Keratinocyte (primary cell): ENCODE results near the gene IGFBP7. TPM values are rescaled to one million over a fixed set of nuclear protein-coding genes. Genes with fewer than 3 reads are reported as not detected.

Experiments used
- DNase-seq: peaks from one replicate; pipeline ENCODE4 v3.0.0-alpha.2; 2011; ENCODE audit warnings: low read depth, missing footprints, low spot score
- FAIRE-seq: peaks from 2 replicates; lab custom pipeline; 2011; peaks lifted over from hg19 to GRCh38; lab: Jason Lieb, UNC
- H2AFZ ChIP-seq: 2 replicates; pipeline ENCODE4 v1.6.0; 2012; ENCODE audit warnings: low read length, control low read depth, inconsistent platforms; ENCODE audit not compliant: control insufficient read depth
- H3K27ac ChIP-seq: 2 replicates; pipeline ENCODE4 v1.5.1; 2011; ENCODE audit warnings: low read length; ENCODE audit not compliant: control insufficient read depth, insufficient read depth
- H3K27me3 ChIP-seq: 3 replicates; pipeline ENCODE4 v1.6.0; 2011; ENCODE audit warnings: low read length; ENCODE audit not compliant: control insufficient read depth, insufficient read depth; ENCODE audit errors: extremely low read depth
- H3K36me3 ChIP-seq, 2 experiments: 2 replicates in 1 of 2; 3 replicates in 1 of 2; pipeline ENCODE4 v1.5.1; 2011; ENCODE audit warnings: low read length in 2 of 2, mild to moderate bottlenecking in 1 of 2; ENCODE audit not compliant: control insufficient read depth in 2 of 2, insufficient read depth in 2 of 2; ENCODE audit errors: extremely low read depth in 1 of 2
- H3K4me1 ChIP-seq: 3 replicates; pipeline ENCODE4 v1.5.1; 2011; ENCODE audit warnings: low read length; ENCODE audit not compliant: control insufficient read depth, insufficient read depth; ENCODE audit errors: extremely low read depth
- H3K4me2 ChIP-seq: 3 replicates; pipeline ENCODE4 v1.6.0; 2011; ENCODE audit warnings: low read depth, low read length; ENCODE audit not compliant: control insufficient read depth, insufficient read depth; ENCODE audit errors: extremely low read depth
- H3K4me3 ChIP-seq, 3 experiments: fragments of 200-600 bp in 1 of 3; sonication (generic) in 1 of 3; 2 replicates in 2 of 3; 3 replicates in 1 of 3; pipeline ENCODE4 v1.5.1; 2011 to 2016; ENCODE audit warnings: low read length in 3 of 3, mild to moderate bottlenecking in 3 of 3, control low read depth in 2 of 3, inconsistent platforms in 1 of 3, low read depth in 1 of 3, mixed read lengths in 1 of 3, mixed run types in 1 of 3, moderate library complexity in 1 of 3; ENCODE audit not compliant: control insufficient read depth in 2 of 3, insufficient read depth in 2 of 3; ENCODE audit errors: extremely low read depth in 1 of 3
- H3K79me2 ChIP-seq: 2 replicates; pipeline ENCODE4 v1.6.0; 2012; ENCODE audit warnings: low read length; ENCODE audit not compliant: control insufficient read depth, insufficient read depth
- H3K9ac ChIP-seq: 3 replicates; pipeline ENCODE4 v1.6.0; 2011; ENCODE audit warnings: low read length; ENCODE audit not compliant: control insufficient read depth, insufficient read depth; ENCODE audit errors: extremely low read depth
- H3K9me1 ChIP-seq: 3 replicates; pipeline ENCODE4 v1.6.0; 2011; ENCODE audit warnings: low read length; ENCODE audit not compliant: control insufficient read depth, insufficient read depth; ENCODE audit errors: extremely low read depth
- H3K9me3 ChIP-seq: 2 replicates; pipeline ENCODE4 v1.5.1; 2012; ENCODE audit warnings: low read depth, low read length; ENCODE audit not compliant: control insufficient read depth
- H4K20me1 ChIP-seq: 3 replicates; pipeline ENCODE4 v1.6.0; 2011; ENCODE audit warnings: low read length; ENCODE audit not compliant: control insufficient read depth, insufficient read depth; ENCODE audit errors: extremely low read depth
- CTCF ChIP-seq, 3 experiments: IDR thresholded peaks in 1 of 3; conservative IDR thresholded peaks in 1 of 3; optimal IDR thresholded peaks in 1 of 3; 2 replicates in 2 of 3; 3 replicates in 1 of 3; pipeline versions ENCODE3 to v1.5.1; 2011; ENCODE audit warnings: low read length in 3 of 3, mild to moderate bottlenecking in 3 of 3, moderate library complexity in 2 of 3, control low read depth in 1 of 3, inconsistent platforms in 1 of 3; ENCODE audit not compliant: insufficient read depth in 2 of 3; ENCODE audit errors: extremely low read depth in 1 of 3
- EZH2 ChIP-seq: IDR thresholded peaks from one replicate; pipeline ENCODE4 v1.6.1; 2012; ENCODE audit warnings: inconsistent platforms, mild to moderate bottlenecking, low read length, moderate library complexity
- dilution Hi-C: fragments of 300-500 bp; cut with MboI; formaldehyde crosslinking; loops from one replicate; pipeline ENCODE4 v1.7.0; 2020; ENCODE audit warnings: low sequenced_read_pairs; ENCODE audit not compliant: extremely low pct_ligation_motif_present
- polyA plus RNA-seq, 5 experiments: library from polyadenylated mRNA; depleted of rRNA in 3 of 5; stranded (reverse) in 3 of 5; stranded (forward) in 1 of 5; unstranded in 1 of 5; fragments of >200 nt; gene quantifications; 1 replicate in 1 of 5; 2 replicates in 3 of 5; 3 replicates in 1 of 5; pipeline versions ENCODE4 v1.2.1 to v1.2.3, GENCODE V29; 2011 to 2012; ENCODE audit warnings: missing spikeins in 2 of 5, low read depth in 1 of 5, low replicate concordance in 1 of 5

The IGFBP7 gene
- polyA plus RNA-seq, 1 donor (not counting 4 experiments of a cell fraction or from before 2014, with no cell fraction given), result 413 TPM

- Histone ChIP-seq H3K27ac (no peak overlapping the region), H3K4me1 (peaks cover 6% of the 10 kb centered on the region), H3K4me2 (no peak overlapping the region), H2AFZ (no peak overlapping the region), H3K9me3 (peaks cover 4% of the 10 kb centered on the region), H4K20me1 (no peaks in the 10 kb centered on the region), H3K9ac (no peak overlapping the region), H3K79me2 (no peaks in the 10 kb centered on the region), H3K36me3 (no peaks in the 10 kb centered on the region), H3K4me3 (no peak overlapping the region), H3K9me1 (no peaks in the 10 kb centered on the region), H3K27me3 (no peaks in the 10 kb centered on the region)
- no peak for FAIRE-seq
- dilution Hi-C loops, result no loop called here
- DNase-seq, result no peak
- TF ChIP-seq EZH2 (no peak), CTCF (optimal IDR thresholded peaks at IDR 0.05 in 1 of 3, IDR thresholded peaks at IDR 0.05 in 1 of 3, conservative IDR thresholded peaks at IDR 0.05 in 1 of 3; ENCODE audit: extremely low read depth in 1 of 3, insufficient read depth in 2 of 3, low read length in 3 of 3) (no peak)
Measured at GRCh38 chr4:57127361-57127760, 17.2 kb upstream of the IGFBP7 start.

- Histone ChIP-seq H3K36me3 (no peaks in the 10 kb centered on the region), H3K79me2 (no peaks in the 10 kb centered on the region), H3K27ac (no peak overlapping the region), H3K4me1 (no peaks in the 10 kb centered on the region), H3K9ac (no peak overlapping the region), H4K20me1 (no peaks in the 10 kb centered on the region), H3K4me2 (no peak overlapping the region), H3K27me3 (no peaks in the 10 kb centered on the region), H2AFZ (no peak overlapping the region), H3K4me3 (no peak overlapping the region), H3K9me1 (no peaks in the 10 kb centered on the region), H3K9me3 (peaks cover 4% of the 10 kb centered on the region)
- dilution Hi-C loops, result no loop called here
- DNase-seq (no peak), FAIRE-seq (no peak)
- no peak for TF ChIP-seq EZH2
Measured at GRCh38 chr4:57125996-57126395, 15.8 kb upstream of the IGFBP7 start.

- Histone ChIP-seq H3K4me1 (peaks cover 7% of the 10 kb centered on the region), H3K9me1 (no peaks in the 10 kb centered on the region)
- no peak for FAIRE-seq
Measured at GRCh38 chr4:57124145-57124544, 14.0 kb upstream of the IGFBP7 start.

More at GRCh38 chr4:57124145-57124544, 14.0 kb upstream of the IGFBP7 start:
- TF ChIP-seq EZH2 (no peak), CTCF (optimal IDR thresholded peaks at IDR 0.05 in 1 of 3, IDR thresholded peaks at IDR 0.05 in 1 of 3, conservative IDR thresholded peaks at IDR 0.05 in 1 of 3; ENCODE audit: extremely low read depth in 1 of 3, insufficient read depth in 2 of 3, low read length in 3 of 3) (no peak)
- Histone ChIP-seq H3K4me2 (no peak overlapping the region), H4K20me1 (no peaks in the 10 kb centered on the region), H3K36me3 (no peaks in the 10 kb centered on the region), H3K9me3 (peaks cover 4% of the 10 kb centered on the region), H3K9ac (no peak overlapping the region), H3K79me2 (no peaks in the 10 kb centered on the region), H3K27ac (no peak overlapping the region), H3K4me3 (no peak overlapping the region), H2AFZ (no peak overlapping the region), H3K27me3 (no peaks in the 10 kb centered on the region)
- DNase-seq, result no peak
- dilution Hi-C loops, result loop anchor here (5.0 kb wide), 1 partner anchor 68 kb away; no protein-coding TSS in a partner anchor
